HepG2 (cell line): Measurements from ENCODE around the gene MRPL39. TPM values are rescaled to one million over a fixed set of nuclear protein-coding genes. Genes with fewer than 3 reads are reported as not detected.

Experiments
- EHMT2 ChIP-seq: fragments of 200-600 bp; sonication (generic); IDR thresholded peaks from 2 replicates; pipeline ENCODE4 v1.7.0; 2017; ENCODE audit warnings: antibody characterized with exemption, low read depth, low read length, borderline replicate concordance
- FIP1L1 ChIP-seq: fragments of 200-400 bp; formaldehyde crosslinking; IDR thresholded peaks from 2 replicates; pipeline ENCODE4 v1.6.1; 2018; ENCODE audit warnings: low read depth, mild to moderate bottlenecking, low read length, moderate library complexity, borderline replicate concordance; ENCODE audit not compliant: insufficient read depth
- GTF2F1 ChIP-seq: fragments of 150-350 bp; IDR thresholded peaks from 2 replicates; pipeline ENCODE4 v1.6.1; 2014; ENCODE audit warnings: low read length
- GTF3A ChIP-seq: sonication (generic); formaldehyde crosslinking; conservative IDR thresholded peaks from 2 replicates; pipeline ENCODE4 v1.4.0; 2020; ENCODE audit warnings: mild to moderate bottlenecking, missing genetic modification reagents
- HNRNPH1 ChIP-seq: fragments of 200-400 bp; formaldehyde crosslinking; optimal IDR thresholded peaks from 2 replicates; pipeline ENCODE3; 2017; ENCODE audit warnings: mild to moderate bottlenecking, low read depth, low read length
- HOXA9 ChIP-seq: sonication (generic); formaldehyde crosslinking; IDR thresholded peaks from 2 replicates; pipeline ENCODE4 v1.8.1; 2022; ENCODE audit warnings: missing genetic modification reagents, mild to moderate bottlenecking, moderate library complexity, borderline replicate concordance
- KLF11 ChIP-seq: IDR thresholded peaks from 2 replicates; pipeline ENCODE4 v1.6.1; 2016; ENCODE audit warnings: missing compliant biosample characterization
- MAZ ChIP-seq, 2 experiments: sonication (generic) in 1 of 2; formaldehyde crosslinking in 1 of 2; IDR thresholded peaks; 2 replicates each; pipeline versions ENCODE4 v1.5.0 to v1.6.1; 2012 to 2020; ENCODE audit warnings: low read depth in 2 of 2, mild to moderate bottlenecking in 2 of 2, borderline replicate concordance in 1 of 2, improper control_type of control experiment in 1 of 2, low read length in 1 of 2, missing genetic modification reagents in 1 of 2, moderate library complexity in 1 of 2
- MED13 ChIP-seq: sonication (generic); formaldehyde crosslinking; IDR thresholded peaks from 2 replicates; pipeline ENCODE4 v1.5.0; 2020; ENCODE audit warnings: missing genetic modification reagents
- MTA1 ChIP-seq: sonication (generic); formaldehyde crosslinking; IDR thresholded peaks from 2 replicates; pipeline ENCODE4 v1.4.0; 2020; ENCODE audit warnings: missing genetic modification reagents, mild to moderate bottlenecking, borderline replicate concordance
- NAIF1 ChIP-seq: sonication (generic); formaldehyde crosslinking; IDR thresholded peaks from 2 replicates; pipeline ENCODE4 v1.5.0; 2020; ENCODE audit warnings: mild to moderate bottlenecking, missing genetic modification reagents, borderline replicate concordance
- polyA plus RNA-seq, 8 experiments: library from polyadenylated mRNA; depleted of rRNA in 3 of 8; stranded (reverse) in 7 of 8; unstranded in 1 of 8; fragments of >200 nt; fragmentation: Illumina TruSeq in 4 of 8; extraction: Trizol in 4 of 8; gene quantifications; 2 replicates each; pipeline versions ENCODE4 v1.2.1 to v1.2.3, GENCODE V29; 2011 to 2016; ENCODE audit warnings: low read depth in 4 of 8, missing spikeins in 1 of 8, mixed read lengths in 1 of 8; ENCODE audit not compliant: insufficient read depth in 1 of 8
- total RNA-seq, 5 experiments: library from RNA; depleted of rRNA; stranded (reverse); fragments of >200 nt; fragmentation: Illumina TruSeq; extraction: Trizol; gene quantifications; 2 replicates each; pipeline ENCODE4 v1.2.3, GENCODE V29; 2016; ENCODE audit warnings: low read depth in 1 of 5
- TF ChIP-seq, protein P1 (sequence below): sonication (generic); formaldehyde crosslinking; IDR thresholded peaks from one replicate; pipeline ENCODE4 v1.5.1; 2020; ENCODE audit warnings: mild to moderate bottlenecking, missing genetic modification reagents; ENCODE audit errors: not compliant biosample characterization
- TF ChIP-seq, protein P2 (sequence below): sonication (generic); formaldehyde crosslinking; IDR thresholded peaks from 2 replicates; pipeline ENCODE4 v1.5.1; 2020; ENCODE audit warnings: mild to moderate bottlenecking, missing genetic modification reagents, moderate library complexity
- TF ChIP-seq, protein P3 (sequence below): sonication (generic); formaldehyde crosslinking; IDR thresholded peaks from 2 replicates; pipeline ENCODE4 v1.5.0; 2020; ENCODE audit warnings: missing genetic modification reagents

MRPL39 gene
- total and polyA plus RNA-seq, 2 of the 13 experiments (the other 11 are each of a cell fraction or from before 2014, with no cell fraction given): 29.1 to 91.2 TPM

DNA sequence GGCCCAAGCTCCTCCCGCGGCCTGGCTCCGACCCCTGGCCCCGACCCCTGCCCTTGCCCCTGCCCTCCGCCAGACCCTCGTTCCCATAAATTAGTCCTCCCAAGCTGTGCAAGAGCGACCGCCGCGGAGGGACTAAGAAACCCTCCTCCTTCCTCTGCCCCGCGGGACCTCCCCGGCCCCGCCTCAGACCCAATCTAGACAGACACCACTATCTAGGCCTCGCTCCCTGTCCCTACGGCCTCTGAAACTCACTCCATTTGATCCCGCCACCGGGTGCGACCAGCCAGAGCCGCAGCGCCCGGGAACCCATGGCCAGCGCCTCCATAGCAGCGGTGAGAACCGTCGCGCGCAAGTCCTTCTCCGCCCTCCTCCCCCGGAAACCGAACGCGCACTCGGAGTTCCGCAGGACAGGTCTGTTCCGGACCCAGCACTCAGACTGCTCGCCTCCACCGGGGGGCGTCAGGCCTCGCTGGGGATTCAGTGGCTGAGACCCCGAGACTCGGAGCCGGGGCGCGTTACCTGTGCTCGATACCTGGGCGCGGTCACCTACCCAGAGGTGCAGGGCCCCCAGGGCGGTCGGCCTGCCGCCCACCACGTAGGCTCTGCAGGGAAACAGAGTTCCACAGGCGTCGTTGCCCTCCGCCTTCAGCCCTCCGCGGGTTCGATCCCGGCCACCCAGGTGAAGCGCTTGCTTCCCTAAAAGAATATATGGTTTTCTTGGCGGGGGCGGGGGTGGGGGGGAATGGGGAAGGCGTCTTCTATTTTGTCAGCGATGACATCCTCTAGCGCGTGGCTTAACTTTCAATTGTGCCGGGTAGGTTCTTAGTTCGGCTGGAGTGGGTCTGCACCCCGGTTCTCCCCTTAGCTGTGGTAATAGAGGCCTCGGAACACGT lies at the start of gene MRPL39 (continued):
- TF ChIP-seq, protein P1, sequence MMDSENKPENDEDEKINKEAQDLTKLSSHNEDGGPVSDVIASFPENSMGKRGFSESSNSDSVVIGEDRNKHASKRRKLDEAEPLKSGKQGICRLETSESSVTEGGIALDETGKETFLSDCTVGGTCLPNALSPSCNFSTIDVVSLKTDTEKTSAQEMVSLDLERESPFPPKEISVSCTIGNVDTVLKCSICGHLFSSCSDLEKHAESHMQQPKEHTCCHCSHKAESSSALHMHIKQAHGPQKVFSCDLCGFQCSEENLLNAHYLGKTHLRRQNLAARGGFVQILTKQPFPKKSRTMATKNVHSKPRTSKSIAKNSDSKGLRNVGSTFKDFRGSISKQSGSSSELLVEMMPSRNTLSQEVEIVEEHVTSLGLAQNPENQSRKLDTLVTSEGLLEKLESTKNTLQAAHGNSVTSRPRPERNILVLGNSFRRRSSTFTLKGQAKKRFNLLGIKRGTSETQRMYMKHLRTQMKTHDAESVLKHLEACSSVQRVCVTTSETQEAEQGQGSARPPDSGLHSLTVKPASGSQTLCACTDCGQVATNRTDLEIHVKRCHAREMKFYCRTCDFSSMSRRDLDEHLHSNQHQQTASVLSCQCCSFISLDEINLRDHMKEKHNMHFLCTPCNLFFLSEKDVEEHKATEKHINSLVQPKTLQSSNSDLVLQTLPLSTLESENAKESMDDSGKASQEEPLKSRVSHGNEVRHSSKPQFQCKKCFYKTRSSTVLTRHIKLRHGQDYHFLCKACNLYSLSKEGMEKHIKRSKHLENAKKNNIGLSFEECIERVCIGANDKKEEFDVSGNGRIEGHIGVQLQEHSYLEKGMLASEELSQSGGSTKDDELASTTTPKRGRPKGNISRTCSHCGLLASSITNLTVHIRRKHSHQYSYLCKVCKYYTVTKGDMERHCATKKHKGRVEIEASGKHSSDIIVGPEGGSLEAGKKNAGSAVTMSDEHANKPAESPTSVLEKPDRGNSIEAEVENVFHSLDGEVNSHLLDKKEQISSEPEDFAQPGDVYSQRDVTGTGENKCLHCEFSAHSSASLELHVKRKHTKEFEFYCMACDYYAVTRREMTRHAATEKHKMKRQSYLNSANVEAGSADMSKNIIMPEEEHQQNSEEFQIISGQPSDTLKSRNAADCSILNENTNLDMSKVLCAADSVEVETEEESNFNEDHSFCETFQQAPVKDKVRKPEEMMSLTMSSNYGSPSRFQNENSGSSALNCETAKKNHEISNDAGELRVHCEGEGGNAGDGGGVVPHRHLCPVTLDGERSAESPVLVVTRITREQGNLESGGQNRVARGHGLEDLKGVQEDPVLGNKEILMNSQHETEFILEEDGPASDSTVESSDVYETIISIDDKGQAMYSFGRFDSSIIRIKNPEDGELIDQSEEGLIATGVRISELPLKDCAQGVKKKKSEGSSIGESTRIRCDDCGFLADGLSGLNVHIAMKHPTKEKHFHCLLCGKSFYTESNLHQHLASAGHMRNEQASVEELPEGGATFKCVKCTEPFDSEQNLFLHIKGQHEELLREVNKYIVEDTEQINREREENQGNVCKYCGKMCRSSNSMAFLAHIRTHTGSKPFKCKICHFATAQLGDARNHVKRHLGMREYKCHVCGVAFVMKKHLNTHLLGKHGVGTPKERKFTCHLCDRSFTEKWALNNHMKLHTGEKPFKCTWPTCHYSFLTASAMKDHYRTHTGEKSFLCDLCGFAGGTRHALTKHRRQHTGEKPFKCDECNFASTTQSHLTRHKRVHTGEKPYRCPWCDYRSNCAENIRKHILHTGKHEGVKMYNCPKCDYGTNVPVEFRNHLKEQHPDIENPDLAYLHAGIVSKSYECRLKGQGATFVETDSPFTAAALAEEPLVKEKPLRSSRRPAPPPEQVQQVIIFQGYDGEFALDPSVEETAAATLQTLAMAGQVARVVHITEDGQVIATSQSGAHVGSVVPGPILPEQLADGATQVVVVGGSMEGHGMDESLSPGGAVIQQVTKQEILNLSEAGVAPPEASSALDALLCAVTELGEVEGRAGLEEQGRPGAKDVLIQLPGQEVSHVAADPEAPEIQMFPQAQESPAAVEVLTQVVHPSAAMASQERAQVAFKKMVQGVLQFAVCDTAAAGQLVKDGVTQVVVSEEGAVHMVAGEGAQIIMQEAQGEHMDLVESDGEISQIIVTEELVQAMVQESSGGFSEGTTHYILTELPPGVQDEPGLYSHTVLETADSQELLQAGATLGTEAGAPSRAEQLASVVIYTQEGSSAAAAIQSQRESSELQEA: peak; percentile 81
- TF ChIP-seq HOXA9 (CRISPR knock-in tag): no peak
- TF ChIP-seq KLF11 (CRISPR knock-in tag): peak; percentile 67; the same call in 1 of the 2 replicates
- TF ChIP-seq NAIF1: no peak
- TF ChIP-seq MED13 (CRISPR knock-in tag): peak; percentile 82; the same call in 1 of the 2 replicates
- TF ChIP-seq, protein P2, sequence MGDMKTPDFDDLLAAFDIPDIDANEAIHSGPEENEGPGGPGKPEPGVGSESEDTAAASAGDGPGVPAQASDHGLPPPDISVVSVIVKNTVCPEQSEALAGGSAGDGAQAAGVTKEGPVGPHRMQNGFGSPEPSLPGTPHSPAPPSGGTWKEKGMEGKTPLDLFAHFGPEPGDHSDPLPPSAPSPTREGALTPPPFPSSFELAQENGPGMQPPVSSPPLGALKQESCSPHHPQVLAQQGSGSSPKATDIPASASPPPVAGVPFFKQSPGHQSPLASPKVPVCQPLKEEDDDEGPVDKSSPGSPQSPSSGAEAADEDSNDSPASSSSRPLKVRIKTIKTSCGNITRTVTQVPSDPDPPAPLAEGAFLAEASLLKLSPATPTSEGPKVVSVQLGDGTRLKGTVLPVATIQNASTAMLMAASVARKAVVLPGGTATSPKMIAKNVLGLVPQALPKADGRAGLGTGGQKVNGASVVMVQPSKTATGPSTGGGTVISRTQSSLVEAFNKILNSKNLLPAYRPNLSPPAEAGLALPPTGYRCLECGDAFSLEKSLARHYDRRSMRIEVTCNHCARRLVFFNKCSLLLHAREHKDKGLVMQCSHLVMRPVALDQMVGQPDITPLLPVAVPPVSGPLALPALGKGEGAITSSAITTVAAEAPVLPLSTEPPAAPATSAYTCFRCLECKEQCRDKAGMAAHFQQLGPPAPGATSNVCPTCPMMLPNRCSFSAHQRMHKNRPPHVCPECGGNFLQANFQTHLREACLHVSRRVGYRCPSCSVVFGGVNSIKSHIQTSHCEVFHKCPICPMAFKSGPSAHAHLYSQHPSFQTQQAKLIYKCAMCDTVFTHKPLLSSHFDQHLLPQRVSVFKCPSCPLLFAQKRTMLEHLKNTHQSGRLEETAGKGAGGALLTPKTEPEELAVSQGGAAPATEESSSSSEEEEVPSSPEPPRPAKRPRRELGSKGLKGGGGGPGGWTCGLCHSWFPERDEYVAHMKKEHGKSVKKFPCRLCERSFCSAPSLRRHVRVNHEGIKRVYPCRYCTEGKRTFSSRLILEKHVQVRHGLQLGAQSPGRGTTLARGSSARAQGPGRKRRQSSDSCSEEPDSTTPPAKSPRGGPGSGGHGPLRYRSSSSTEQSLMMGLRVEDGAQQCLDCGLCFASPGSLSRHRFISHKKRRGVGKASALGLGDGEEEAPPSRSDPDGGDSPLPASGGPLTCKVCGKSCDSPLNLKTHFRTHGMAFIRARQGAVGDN (CRISPR knock-in tag): peak; percentile 90
- peak; percentile 64; the same call in 1 of the 2 replicates for TF ChIP-seq EHMT2
- TF ChIP-seq FIP1L1: no peak
- peak; percentile 62; the same call in 1 of the 2 replicates for TF ChIP-seq MAZ (IDR thresholded peaks at IDR 0.05; ENCODE audit: borderline replicate concordance, low read depth, low read length)
- no peak for TF ChIP-seq MAZ (CRISPR knock-in tag; IDR thresholded peaks at IDR 0.05; ENCODE audit: low read depth)
- no peak for TF ChIP-seq HNRNPH1
- no peak for TF ChIP-seq GTF3A
- TF ChIP-seq, protein P3, sequence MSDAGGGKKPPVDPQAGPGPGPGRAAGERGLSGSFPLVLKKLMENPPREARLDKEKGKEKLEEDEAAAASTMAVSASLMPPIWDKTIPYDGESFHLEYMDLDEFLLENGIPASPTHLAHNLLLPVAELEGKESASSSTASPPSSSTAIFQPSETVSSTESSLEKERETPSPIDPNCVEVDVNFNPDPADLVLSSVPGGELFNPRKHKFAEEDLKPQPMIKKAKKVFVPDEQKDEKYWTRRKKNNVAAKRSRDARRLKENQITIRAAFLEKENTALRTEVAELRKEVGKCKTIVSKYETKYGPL (CRISPR knock-in tag): no peak; the same call in 1 of the 2 replicates
- TF ChIP-seq GTF2F1: no peak
- peak; percentile 88; the same call in 1 of the 2 replicates for TF ChIP-seq MTA1 (CRISPR knock-in tag)
